ENCODE results near the gene PGS1. TPM values are rescaled to one million over a fixed set of nuclear protein-coding genes. Genes with fewer than 3 reads are reported as not detected.
A peak's percentile ranks its signal among the peaks of the same experiment; 100 is the strongest.
"Not testable (repeated sequence)": the region's sequence is repeated elsewhere in the genome, so short reads cannot be mapped to it uniquely, and the experiment has no call there.

Gene PGS1, protein sequence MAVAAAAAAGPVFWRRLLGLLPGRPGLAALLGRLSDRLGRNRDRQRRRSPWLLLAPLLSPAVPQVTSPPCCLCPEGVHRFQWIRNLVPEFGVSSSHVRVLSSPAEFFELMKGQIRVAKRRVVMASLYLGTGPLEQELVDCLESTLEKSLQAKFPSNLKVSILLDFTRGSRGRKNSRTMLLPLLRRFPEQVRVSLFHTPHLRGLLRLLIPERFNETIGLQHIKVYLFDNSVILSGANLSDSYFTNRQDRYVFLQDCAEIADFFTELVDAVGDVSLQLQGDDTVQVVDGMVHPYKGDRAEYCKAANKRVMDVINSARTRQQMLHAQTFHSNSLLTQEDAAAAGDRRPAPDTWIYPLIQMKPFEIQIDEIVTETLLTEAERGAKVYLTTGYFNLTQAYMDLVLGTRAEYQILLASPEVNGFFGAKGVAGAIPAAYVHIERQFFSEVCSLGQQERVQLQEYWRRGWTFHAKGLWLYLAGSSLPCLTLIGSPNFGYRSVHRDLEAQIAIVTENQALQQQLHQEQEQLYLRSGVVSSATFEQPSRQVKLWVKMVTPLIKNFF
- total RNA-seq, result 22.1 TPM
- long read RNA-seq, transcript PGS1-201 (10 exons, 2,201 nt), result major isoform, 35 of 72 reads
- long read RNA-seq, partial matches to known transcripts, result 3 of 72 reads
- long read RNA-seq, other reads (novel, unspliced or antisense), result 34 of 72 reads

DNA sequence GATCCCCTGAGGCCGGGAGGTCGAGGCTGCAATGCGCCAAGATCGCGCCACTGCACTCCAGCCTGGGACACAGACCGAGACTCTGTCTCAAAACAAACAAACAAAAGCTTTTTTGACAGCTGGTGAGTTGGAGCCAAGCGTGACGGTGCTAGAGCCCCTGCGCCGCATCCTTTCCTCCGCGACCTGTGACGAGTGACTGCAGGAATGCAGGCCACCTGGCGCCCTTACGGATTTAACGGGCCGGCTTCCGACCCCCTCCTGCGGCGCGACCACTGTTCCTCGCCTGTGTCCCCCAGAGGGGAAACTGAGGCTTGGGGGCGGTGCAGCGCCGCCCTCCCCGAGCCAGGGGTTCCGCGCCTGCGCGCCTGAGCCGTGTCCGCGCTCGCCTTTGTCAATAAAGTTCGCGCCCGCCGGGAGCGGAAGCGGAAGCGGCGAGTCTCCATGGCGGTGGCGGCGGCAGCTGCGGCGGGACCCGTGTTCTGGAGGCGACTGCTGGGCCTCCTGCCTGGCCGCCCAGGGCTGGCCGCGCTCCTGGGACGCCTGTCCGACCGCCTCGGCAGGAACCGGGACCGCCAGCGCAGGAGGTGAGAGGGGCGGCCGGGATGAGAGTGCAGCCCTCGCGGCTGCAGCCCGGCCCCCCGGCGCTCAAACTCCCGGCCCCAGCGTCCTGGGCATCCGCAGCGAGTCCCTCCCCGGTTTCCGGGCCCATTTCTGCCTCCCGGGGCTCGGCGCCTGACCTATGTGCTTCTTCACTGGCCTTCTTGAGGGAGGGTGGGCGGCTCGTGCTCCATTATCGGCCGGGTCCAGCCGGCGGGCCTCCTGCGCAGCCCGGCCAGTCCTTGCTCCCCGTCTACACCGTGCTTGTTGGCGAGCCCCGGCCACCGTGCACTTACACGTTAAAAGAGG, at the start of gene PGS1:
Gene PGS1, plus strand, starts transcription at position 425 of the 906 bp plus-strand sequence. Its CDS starts 17 bp downstream, at position 442.
- intact Hi-C loops (cut with DNase I), result no loop called here
- peak; percentile 95 for DNase-seq (ENCODE audit: low spot score)

DNA sequence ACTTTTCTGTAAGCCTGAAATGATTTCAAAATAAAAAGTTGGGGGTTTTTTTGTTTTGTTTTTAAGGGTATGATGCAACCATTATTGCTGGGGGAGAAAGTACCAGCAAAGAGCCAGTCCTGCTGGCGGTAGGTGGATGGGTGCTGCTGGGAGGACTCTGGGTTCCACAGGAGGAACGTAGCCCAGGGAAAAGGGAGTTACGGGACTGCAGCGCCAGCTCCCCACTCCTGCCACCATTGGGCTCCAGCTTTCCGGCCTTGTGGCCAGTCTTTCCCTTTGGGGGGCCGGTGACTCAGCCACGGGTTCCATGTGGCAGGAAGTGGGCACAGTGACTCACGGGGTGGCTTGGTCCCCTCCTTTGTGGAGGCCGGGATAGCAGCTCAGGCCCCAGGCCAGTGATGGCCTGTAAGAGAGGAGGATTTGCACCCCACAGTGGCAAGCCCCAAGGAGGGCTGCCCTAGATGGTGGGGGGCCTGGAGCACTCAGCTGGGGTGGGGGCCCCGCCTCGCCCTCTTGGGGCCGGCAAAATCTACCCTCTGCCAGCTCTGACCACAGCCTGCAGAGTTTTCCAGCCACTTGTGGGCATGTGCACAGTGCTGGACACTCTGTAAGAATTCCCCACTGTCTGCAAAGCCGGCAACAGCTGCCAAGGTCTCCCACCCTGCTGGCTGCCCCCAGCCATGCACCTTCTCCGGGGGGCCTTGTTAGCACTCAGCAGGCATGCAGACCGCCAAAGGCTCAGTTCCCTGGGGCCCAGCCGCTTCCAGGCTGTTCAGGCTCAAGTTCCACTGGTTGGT, 49.0 kb upstream of the PGS1 start:
- intact Hi-C loops (cut with DNase I), result no loop called here
- no peak for DNase-seq (ENCODE audit: low spot score)

DNA sequence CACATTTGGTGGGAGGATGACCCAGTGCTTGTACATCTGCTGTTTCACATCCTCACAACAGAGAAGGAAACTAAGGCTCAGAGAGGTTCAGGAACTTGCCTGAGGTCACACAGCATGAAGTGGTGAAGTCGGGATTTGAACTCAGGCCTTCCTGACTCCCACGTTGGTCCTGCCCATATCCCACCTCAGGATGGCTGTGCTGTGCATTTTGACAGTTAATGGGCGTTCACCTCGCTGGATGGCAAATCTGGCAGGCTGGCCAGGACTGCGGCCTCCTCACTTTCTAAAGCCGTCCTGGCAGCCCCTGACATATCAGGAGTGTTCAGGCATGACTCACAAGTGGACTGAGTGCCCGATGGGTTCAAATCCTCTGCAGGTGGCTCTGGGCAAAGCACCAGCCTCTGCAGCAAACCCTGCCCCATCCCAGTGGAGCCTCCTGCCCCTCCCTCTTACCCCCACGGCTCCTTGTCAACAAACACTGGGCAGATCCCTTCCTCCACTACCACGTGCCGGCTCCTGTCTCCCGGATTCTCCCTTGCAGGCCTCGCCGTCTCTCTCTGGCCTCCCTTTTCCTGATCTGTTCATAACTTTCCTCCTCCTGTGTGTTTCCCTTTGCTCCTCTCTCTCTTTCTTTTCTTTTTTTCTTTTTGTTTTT, 47.8 kb upstream of the PGS1 start:
- intact Hi-C loops (cut with DNase I), result no loop called here
- DNase-seq (ENCODE audit: low spot score), result no peak

DNA sequence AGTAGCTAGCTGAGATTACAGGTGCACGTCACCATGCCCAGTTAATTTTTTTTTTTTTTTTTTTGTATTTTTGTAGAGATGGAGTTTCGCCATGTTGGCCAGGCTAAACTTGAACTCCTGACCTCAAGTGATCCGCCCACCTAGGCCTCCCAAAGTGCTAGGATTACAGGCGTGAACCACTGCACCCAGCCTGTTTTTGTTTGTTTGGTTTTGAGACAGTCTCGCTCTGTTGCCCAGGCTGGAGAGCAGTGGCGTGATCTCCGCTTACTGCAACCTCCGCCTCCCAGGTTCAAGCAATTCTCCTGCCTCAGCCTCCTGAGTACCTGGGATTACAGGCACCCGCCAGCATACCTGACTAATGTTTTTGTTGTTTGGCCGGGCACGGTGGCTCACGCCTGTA, 47.1 kb upstream of the PGS1 start:
- intact Hi-C loops (cut with DNase I); DNase-seq (ENCODE audit: low spot score): not testable (repeated sequence)

DNA sequence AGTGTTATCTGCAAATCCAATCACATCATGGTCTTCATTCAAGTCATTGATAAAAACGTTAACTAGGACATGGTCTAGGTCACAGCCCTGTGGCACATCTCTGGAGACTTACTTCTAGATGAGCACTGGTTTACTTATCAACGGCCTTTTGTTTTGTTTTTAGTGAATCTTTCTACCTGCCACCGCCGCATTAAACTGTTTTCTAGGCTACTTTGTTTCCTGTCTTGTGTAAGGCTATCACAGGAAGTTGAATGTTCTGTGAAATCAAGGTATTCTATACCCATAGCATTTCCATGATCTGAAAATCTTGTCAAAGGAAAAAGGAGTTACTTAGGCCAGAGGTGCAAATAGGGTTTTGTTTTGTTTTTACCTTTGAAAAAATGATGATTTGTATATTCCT, 45.5 kb upstream of the PGS1 start:
- intact Hi-C loops (cut with DNase I), result no loop called here

DNA sequence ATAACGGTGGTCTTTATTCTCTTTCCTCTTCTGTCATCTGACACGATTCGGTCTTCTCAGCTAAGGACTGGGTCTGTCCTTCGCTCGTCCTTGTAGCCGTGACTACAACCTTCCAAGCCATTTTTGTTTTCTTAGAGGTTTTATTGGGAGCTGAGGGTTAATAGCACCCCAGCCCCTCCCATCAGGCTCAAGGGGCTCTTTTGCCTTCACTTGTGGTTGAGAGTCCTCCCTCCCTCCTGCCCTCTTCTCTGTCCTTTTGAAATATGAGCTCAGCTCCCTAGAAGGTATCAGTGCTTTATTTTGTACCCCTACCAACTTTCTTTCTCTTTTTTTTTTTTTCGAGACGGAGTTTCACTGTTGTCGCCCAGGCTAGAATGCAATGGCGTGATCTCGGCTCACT, 43.2 kb upstream of the PGS1 start:
- intact Hi-C loops (cut with DNase I), result no loop called here
- DNase-seq (ENCODE audit: low spot score), result no peak

More for the DNA sequence above, 45.5 kb upstream of the PGS1 start:
- DNase-seq (ENCODE audit: low spot score), result no peak

DNA sequence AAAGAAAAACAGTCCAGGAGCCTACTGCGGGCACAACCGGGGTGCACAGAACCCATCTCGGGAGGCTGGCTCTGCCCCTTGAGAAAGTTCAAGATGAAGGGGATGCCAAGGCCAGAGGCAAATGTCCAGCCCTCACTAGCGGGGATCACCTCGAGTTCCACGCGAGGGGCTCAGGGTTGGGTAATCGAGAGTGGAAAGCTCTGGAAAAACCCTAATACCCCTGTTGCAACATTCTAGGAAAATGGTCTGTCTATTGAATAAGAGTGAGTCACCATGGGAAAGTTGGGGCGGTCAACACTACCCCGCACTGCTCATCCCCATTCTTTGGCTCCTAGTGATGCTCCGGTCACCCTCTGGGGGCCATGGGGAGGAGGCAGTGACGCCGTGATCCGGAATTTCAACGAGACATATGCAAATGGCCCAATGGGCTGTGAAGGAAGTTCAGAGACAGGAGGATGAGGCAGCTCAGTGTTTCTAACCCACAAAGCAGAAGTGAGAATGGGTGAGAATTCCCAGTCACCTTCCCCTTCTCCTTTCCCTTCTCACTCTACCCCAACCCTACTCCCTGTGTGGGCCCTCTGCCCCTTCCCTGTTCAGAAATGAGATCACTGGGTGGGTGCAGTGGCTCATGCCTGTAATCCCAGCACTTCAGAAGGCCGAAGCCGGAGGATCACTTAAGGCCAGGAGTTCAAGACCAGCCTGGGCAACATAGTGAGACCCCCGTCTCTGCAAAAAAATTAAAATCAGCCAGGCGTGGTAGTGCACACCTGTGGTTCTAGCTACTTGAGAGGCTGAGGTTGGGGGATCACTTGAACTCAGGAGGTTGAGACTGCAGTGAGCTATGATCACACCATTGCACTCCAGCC, 41.0 kb upstream of the PGS1 start:
- DNase-seq (ENCODE audit: low spot score), result no peak
- intact Hi-C loops (cut with DNase I), result no loop called here

DNA sequence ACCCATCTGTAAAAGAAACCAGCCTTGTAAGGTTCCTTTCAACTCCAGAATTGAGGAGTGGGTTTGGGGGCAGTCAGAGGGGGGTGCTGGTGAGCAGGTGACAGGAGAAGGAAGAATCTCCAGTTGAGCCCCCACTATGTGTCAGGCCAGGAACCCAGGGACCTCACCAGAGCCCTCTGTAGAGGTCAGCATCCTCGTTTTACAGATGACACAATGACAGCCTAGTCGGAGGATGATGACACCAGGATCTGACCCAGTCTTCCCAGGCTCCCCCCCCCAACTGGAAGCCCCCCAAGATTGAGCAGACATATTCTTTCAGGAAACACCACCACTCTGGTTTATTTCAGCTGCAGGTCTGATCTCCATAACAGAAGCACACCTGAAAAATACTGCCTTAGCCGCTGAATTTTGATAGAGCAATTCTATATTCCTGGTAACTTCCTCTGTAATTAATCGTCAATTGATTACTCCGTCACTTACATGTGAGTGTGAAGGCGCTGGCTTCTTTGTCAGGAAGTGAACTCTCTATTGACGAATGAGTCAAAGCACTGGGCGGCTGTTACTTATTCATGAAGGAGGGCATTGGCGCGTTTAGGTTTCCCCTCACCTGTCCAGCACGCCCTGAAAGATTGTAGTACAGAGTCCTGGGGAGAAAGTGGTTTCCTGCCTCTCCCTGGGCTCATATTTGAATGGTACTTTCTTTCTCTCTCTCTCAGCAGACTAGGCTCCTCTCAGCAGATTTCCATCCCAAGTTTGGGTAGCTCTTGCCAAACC, 39.8 kb upstream of the PGS1 start:
- intact Hi-C loops (cut with DNase I), result no loop called here
- no peak for DNase-seq (ENCODE audit: low spot score)

DNA sequence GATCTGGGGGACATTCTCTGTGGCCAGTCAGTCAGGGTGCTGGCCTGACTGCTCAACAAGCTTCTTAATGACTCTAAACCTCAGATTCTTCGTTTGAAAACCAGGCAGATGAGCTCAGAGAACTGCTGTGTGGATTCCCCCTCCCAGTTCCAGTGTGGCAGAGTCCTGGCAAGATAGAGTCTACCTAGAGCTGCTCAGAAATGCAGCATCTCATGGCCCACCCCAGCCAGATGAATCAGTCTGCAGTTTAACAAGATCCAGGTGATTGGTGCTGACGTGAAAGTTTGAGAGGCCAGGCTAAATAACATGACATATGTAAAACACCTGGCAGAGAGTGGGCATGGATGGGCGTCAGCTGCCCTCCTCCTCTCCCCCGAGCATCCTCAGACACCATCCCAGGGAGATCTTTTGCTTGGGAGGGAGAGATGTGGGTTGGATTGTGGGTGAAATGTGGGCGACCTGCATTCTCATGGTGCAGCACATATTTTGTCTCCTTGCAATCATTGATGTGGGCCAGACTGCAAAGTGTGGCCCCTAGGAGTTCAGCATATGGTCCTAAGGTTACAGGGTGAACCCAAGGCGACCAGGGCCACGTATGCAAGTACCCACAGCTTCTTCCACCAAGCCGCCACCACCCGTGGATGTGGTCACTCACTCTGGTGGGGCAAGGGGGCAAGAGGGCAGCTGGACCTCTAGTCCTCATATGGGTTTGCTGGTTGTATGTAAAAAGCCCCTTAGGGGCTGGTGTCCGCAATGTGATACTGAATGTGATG, 38.1 kb upstream of the PGS1 start:
- DNase-seq (ENCODE audit: low spot score), result no peak
- intact Hi-C loops (cut with DNase I), result loop anchor here (5.0 kb wide), 1 partner anchor 48 kb away; no protein-coding TSS in a partner anchor

DNA sequence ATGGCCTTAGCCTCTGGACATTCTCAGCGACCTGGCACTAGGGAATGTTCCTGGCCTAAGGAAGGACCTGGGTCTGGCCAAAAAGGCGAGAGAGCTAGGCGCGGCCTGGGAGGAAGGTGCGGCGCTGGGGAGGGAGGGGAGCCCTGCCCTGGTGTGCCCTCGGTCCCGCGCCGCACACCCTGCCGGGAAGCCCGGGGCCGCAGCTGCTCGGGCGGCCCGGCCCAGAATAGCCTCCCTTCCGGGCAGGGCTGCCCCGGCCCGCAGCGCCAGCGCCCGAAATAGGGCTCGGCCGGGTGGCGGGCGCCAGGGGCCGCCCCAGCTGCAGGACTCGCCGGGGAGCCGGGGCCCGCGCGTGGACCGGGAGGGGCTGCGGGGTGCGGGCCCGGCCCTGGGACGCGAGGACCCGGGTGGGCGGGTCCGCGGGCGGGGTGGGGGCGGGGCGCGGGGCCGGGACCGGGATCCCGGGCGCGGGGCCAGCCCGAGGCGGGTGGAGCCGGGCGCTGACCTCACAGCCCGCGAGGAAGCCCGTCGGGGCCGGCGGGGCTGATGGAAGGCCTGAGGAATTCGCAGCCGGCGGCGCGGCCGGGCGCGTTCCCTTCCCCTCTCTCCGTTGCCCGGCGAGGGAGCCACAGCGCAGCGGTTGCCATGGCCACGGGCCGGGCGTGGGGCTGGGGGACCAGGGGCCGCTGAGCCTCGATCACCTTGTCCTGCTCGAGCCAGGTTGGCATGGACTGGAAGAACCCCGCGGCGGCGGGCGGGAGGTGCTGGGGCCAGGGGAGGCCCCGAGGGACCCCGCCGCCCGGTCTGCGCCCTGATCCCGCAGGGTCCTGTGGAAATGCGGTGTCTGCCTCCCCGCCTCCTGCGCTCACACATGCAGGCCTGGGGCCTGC, 36.6 kb upstream of the PGS1 start:
- peak; percentile 92 for DNase-seq (ENCODE audit: low spot score)
- intact Hi-C loops (cut with DNase I), result loop anchor here (2.0 to 5.0 kb wide), 2 partner anchors 17 to 50 kb away; no protein-coding TSS in a partner anchor

DNA sequence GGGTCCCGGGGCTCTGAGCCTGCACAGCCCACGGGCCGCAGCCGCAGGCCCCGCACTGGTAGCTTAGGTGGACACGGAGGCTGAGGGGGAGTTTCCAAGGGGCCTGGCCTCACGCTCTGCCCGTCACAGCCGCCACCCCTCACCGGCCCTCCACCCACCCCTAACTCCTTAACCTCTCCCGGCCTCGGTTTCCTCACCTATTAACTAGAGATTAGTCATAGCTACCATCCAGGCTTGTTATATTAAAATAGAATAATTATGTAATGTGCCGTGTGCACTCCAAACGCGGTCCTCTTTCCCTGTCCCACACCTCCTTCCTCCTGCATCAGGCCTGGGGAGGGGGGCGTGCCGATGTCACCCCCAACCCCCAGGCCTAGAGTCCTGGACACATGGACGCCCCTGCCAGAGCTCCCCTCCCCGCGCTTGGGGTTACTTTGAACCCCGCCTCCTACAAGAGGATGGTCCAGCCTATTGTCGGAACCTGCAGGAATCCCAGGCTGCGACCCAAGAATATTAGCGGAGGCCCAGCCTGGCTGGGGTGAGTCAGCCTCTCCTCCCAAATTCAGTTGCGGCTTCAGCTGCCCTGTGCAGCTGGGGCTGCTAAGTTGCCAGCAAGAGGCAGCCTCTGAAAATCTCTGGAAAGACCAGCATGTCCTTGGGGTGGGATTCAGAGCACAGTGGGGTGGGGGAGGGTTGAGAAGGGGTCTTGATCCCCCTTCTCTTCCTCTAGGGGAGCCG, 35.8 kb upstream of the PGS1 start:
- DNase-seq (ENCODE audit: low spot score), result peak; percentile 85
- intact Hi-C loops (cut with DNase I), result loop anchor here (2.0 to 5.0 kb wide), 2 partner anchors 16 to 50 kb away; no protein-coding TSS in a partner anchor

DNA sequence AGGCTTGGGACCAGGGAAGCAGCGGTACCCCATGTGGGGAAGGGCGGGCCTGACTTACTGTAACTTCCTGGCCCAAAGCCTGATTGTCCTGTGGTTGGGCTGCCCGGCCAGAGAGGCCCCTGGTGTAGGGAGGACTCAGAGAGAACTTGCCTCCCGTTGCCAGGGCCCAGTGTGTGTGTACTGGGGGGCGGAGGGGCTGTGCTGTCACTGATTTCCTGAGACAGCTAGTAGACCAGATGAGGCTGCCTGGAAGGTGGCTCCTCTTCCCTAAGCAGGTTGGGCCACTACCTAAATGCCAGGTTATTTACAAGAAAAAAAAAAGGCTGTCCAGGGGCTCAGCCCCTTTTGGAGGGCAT, 35.3 kb upstream of the PGS1 start:
- intact Hi-C loops (cut with DNase I), result loop anchor here (2.0 to 5.0 kb wide), 2 partner anchors 16 to 51 kb away; no protein-coding TSS in a partner anchor
- DNase-seq (ENCODE audit: low spot score), result peak; percentile 92

DNA sequence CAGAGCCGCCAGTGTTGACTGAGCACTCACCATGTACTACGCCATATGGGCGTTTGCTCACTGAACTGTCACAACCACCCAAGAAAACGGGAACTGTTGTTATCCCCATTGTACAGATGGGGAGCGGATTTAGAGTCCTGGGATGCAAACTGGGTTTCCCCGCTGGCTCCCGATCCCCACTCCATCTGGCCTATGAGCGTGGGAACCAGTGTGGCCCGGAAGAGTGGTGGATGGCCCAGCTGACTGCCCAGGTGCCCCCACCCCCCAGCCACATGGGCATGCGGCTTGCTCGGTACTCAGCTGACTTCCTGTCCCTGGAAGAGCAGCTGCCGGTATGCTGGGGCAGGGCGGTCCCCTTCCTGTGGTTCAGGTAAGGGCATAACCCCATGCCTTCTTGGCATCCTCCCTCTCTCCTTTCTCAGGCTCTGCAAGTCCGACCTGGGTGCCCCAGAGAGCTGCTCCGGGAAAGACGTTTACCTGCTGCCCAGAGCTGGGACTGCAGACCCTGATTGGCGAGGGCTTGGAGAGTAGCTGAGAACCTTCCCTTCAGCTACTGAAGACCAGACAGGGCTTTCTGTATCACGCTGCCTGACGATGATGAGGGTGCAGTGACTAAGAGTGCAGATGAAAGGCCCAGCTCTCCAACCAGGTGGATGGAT, 34.8 kb upstream of the PGS1 start:
- peak; percentile 87 for DNase-seq (ENCODE audit: low spot score)
- intact Hi-C loops (cut with DNase I), result loop anchor here (2.0 to 5.0 kb wide), 2 partner anchors 15 to 51 kb away; no protein-coding TSS in a partner anchor

DNA sequence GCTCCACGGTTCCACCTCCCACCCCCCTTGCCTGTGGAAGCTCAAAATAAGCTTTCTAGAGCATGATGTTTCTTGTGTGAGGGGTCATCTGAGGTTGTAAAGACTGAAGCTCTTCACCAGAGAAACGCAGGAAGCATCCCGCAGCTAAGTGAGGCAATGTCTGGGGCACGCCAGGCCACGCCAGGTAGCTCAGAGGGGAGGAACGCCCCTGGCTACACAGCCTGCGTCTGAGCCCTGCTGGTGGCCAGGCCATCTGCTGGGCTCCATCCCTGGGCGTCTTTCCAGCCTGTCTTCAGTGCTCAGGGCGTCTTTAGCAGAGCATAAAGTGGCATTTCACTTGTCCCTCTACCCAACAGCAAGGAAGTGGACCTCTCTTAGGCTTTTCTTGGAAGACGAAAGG, 33.8 kb upstream of the PGS1 start:
- intact Hi-C loops (cut with DNase I), result loop anchor here (5.0 kb wide), 1 partner anchor 52 kb away; no protein-coding TSS in a partner anchor
- DNase-seq (ENCODE audit: low spot score), result no peak

All from cardiac septum (tissue), 1 donor.